ENCODE measurements around the gene KIAA1671.

DNA sequence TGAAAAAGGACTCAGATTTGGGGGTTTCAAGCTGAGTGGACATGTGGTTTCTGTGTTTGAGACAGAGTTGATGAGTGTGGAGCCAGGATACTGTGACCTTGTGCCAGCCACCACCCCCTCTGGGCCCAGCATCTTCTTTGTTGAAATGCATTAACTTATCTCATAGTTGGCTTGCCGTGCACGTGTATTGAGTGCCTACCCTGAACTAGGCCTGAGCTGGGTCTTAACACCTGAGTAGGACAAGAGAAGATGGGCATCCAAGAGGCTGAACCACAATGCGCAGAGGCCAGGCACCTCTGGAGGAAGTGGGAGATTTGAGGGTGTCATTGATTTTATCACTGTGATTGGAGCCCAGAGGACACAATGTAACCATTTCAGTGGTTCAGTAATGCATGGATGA, 129.6 kb downstream of the KIAA1671 start:
- TF ChIP-seq, protein P1, sequence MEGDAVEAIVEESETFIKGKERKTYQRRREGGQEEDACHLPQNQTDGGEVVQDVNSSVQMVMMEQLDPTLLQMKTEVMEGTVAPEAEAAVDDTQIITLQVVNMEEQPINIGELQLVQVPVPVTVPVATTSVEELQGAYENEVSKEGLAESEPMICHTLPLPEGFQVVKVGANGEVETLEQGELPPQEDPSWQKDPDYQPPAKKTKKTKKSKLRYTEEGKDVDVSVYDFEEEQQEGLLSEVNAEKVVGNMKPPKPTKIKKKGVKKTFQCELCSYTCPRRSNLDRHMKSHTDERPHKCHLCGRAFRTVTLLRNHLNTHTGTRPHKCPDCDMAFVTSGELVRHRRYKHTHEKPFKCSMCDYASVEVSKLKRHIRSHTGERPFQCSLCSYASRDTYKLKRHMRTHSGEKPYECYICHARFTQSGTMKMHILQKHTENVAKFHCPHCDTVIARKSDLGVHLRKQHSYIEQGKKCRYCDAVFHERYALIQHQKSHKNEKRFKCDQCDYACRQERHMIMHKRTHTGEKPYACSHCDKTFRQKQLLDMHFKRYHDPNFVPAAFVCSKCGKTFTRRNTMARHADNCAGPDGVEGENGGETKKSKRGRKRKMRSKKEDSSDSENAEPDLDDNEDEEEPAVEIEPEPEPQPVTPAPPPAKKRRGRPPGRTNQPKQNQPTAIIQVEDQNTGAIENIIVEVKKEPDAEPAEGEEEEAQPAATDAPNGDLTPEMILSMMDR (IDR thresholded peaks at IDR 0.05; ENCODE audit: insufficient read depth, low read length, poor library complexity, severe bottlenecking) = no peak
- TF ChIP-seq EZH2phosphoT487 (conservative IDR thresholded peaks at IDR 0.05; ENCODE audit: low read length) = no peak

All from SU-DHL-6 (cell line).